Progenitor cell of endocrine pancreas (in vitro differentiated cells): ENCODE measurements around the gene FAM114A1. TPM values are rescaled to one million over a fixed set of nuclear protein-coding genes. Genes with fewer than 3 reads are reported as not detected.

Source experiments
- DNase-seq: peaks from one replicate; pipeline ENCODE4 v3.0.0; 2021; ENCODE audit warnings: low spot score; ENCODE audit not compliant: unreplicated experiment
- H3K27ac Mint-ChIP-seq: 2 replicates; pipeline ENCODE4 v1.8.0; 2021; ENCODE audit warnings: mild to moderate bottlenecking, moderate library complexity, mixed read lengths
- H3K27me3 Mint-ChIP-seq: 2 replicates; pipeline ENCODE4 v1.8.0; 2021; ENCODE audit warnings: mixed read lengths
- H3K36me3 Mint-ChIP-seq: 2 replicates; pipeline ENCODE4 v1.8.0; 2022; ENCODE audit warnings: mixed read lengths; ENCODE audit not compliant: insufficient read depth
- H3K4me1 Mint-ChIP-seq: 2 replicates; pipeline ENCODE4 v1.8.0; 2021; ENCODE audit warnings: low read depth, mixed read lengths
- H3K4me3 Mint-ChIP-seq: 2 replicates; pipeline ENCODE4 v1.8.0; 2021; ENCODE audit warnings: low read depth, mild to moderate bottlenecking, moderate library complexity, mixed read lengths
- H3K9me3 Mint-ChIP-seq: 2 replicates; pipeline ENCODE4 v1.8.0; 2021; ENCODE audit warnings: low read depth, mixed read lengths
- total RNA-seq: library from RNA; stranded (reverse); gene quantifications from 2 replicates; pipeline ENCODE4 v1.2.1, GENCODE V29; 2021
- TF ChIP-seq, protein P1 (sequence below): fragments of 200-600 bp; sonication (generic); IDR thresholded peaks from one replicate; pipeline ENCODE4 v1.5.0; 2021; ENCODE audit warnings: antibody characterized with exemption, mild to moderate bottlenecking; ENCODE audit not compliant: unreplicated experiment

Gene FAM114A1
- total RNA-seq, 1 donor from 2014 or later, result 32.6 TPM

- no peaks in the 10 kb centered on the region for H3K36me3 Mint-ChIP-seq
- H3K4me1 Mint-ChIP-seq, result no peaks in the 10 kb centered on the region
- DNase-seq, result no peak
- no peaks in the 10 kb centered on the region for H3K27me3 Mint-ChIP-seq
- peaks cover 8% of the 10 kb centered on the region for H3K9me3 Mint-ChIP-seq
- TF ChIP-seq, protein P1, sequence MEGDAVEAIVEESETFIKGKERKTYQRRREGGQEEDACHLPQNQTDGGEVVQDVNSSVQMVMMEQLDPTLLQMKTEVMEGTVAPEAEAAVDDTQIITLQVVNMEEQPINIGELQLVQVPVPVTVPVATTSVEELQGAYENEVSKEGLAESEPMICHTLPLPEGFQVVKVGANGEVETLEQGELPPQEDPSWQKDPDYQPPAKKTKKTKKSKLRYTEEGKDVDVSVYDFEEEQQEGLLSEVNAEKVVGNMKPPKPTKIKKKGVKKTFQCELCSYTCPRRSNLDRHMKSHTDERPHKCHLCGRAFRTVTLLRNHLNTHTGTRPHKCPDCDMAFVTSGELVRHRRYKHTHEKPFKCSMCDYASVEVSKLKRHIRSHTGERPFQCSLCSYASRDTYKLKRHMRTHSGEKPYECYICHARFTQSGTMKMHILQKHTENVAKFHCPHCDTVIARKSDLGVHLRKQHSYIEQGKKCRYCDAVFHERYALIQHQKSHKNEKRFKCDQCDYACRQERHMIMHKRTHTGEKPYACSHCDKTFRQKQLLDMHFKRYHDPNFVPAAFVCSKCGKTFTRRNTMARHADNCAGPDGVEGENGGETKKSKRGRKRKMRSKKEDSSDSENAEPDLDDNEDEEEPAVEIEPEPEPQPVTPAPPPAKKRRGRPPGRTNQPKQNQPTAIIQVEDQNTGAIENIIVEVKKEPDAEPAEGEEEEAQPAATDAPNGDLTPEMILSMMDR, result no peak
- no peak overlapping the region for H3K27ac Mint-ChIP-seq
- no peak overlapping the region for H3K4me3 Mint-ChIP-seq
Measured at GRCh38 chr4:38964942-38965775, 97.6 kb downstream of the FAM114A1 start.

- Mint-ChIP-seq H3K36me3 (no peaks in the 10 kb centered on the region), H3K27ac (no peak overlapping the region), H3K4me3 (no peak overlapping the region), H3K9me3 (peaks cover 8% of the 10 kb centered on the region), H3K27me3 (no peaks in the 10 kb centered on the region), H3K4me1 (no peaks in the 10 kb centered on the region)
- TF ChIP-seq, protein P1, result no peak
- no peak for DNase-seq
Measured at GRCh38 chr4:38965866-38966265, 98.3 kb downstream of the FAM114A1 start.

DNA sequence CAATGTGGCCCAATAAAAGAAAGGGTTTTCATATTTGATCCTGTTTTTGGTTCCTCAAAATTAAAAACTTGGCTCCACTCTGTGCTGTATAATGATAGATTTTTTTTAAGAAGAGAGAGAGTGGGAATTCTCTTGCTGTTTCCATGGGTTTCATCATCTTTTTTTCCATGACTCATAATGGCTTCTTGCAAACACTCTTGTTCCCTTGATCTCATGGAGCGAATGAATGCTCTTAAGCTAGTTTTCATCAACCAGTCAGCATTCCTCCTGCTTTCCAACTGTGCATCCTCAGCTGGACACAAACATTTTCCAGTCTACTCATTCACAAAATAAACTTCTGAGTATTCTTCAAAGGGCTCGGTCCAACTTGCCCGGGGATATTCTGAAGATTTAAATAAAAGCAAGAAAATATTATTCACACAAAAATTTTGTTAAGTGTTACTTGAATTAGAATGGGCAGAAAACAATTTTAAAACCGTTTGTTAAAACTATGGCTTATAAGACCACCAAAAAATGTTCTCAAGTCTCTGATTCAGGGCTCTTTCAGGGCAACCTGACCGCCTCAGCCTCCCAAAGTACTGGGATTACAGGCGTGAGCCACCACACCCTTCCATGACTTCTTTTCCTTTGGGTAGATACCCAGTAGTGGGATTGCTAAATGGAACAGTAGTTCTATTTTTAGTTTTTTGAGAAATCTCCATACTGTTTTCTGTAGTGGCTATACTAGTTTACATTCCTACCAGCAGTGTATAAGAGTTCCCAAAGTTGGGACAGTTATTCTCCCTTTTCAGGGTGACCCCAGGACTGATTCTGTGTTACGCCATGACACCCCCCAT is 99.9 kb downstream of the FAM114A1 start:
- Mint-ChIP-seq H3K27ac (no peak overlapping the region), H3K4me3 (no peak overlapping the region), H3K9me3 (no peaks in the 10 kb centered on the region), H3K27me3 (no peaks in the 10 kb centered on the region), H3K36me3 (no peaks in the 10 kb centered on the region), H3K4me1 (no peaks in the 10 kb centered on the region)
- TF ChIP-seq, protein P1, result no peak
- no peak for DNase-seq

DNA sequence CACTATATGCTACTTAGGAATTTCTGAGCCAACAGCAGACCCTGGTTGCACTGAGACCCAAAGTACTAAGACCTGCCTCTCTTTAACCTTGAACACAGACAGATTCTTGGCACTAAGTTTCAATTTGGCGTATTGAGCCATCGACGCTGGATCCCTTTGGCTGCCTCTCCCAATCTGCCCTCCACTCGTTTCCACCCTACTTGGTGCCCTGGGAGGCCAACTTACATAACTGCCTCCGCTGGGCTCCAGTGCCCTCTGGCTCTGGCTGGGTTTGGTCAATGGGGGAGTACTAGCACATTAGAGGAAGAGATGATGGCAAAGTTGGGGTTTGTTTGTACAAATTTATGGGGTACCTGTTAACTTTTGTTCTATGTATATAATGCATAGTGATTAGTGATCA is 101.1 kb downstream of the FAM114A1 start:
- Mint-ChIP-seq H3K36me3 (no peaks in the 10 kb centered on the region), H3K27ac (no peak overlapping the region), H3K9me3 (no peaks in the 10 kb centered on the region), H3K4me1 (no peaks in the 10 kb centered on the region), H3K4me3 (no peak overlapping the region), H3K27me3 (no peaks in the 10 kb centered on the region)
- TF ChIP-seq, protein P1, result no peak
- no peak for DNase-seq

DNA sequence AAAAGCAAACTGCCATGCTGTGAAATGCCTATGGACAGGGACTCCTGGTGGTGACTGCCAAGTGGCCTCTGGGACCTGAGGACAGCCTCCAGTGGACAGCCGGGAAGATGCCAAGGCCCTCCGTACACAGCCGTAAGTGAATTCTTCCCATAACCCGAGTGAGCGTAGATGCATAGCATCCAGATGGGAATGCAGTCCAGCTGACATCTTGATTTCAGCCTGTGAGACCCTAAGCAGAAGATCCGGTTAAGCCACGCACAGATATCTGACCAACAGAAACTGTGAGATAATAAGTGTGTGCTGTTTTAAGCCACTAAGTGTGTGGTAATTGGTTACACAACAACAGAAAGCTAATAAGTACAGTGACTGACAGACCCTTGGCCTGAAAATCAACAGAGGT is 108.7 kb downstream of the FAM114A1 start:
- DNase-seq, result no peak
- Mint-ChIP-seq H3K9me3 (no peaks in the 10 kb centered on the region), H3K27ac (no peak overlapping the region), H3K4me1 (no peaks in the 10 kb centered on the region), H3K4me3 (no peak overlapping the region), H3K27me3 (no peaks in the 10 kb centered on the region), H3K36me3 (no peaks in the 10 kb centered on the region)
- TF ChIP-seq, protein P1, result no peak
